Esophagus squamous epithelium (tissue), 4 donors: ENCODE results near the gene ZNF333.

Source experiments
- POLR2A ChIP-seq, 4 donors: fragments of 450-650 bp; IDR thresholded peaks; one replicate each; pipeline ENCODE4 v1.6.1; 2017; ENCODE audit warnings: antibody characterized with exemption in 4 of 4, mild to moderate bottlenecking in 4 of 4, moderate library complexity in 3 of 4
- TF ChIP-seq, protein P1 (sequence below), 6 experiments: fragments of 450-650 bp in 4 of 6; fragments of 200-600 bp in 2 of 6; sonication (generic) in 2 of 6; IDR thresholded peaks; one replicate each; pipeline ENCODE4 v1.5.1; 2016 to 2019; ENCODE audit warnings: antibody characterized with exemption in 6 of 6, mild to moderate bottlenecking in 4 of 6, moderate library complexity in 4 of 6

DNA sequence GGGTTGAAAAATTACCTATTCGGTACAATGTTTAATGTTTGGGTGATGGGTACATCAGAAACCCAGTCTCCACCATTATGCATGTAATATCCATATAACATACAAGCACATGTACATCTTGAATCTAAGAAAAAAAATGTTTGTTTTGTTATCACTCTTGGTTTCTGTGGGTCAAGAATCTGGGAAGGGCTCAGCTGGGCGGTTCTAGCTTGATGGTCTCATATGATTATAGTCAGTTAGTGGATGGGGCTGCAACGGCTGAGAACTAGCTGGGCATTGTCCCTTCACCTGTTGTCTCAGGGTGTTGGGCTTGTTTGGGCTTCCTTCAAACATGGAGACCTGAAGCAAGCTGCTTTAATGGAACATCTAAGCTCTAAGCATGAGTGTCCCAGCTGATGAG is 19.9 kb upstream of the ZNF333 start:
- no peak for TF ChIP-seq POLR2A (IDR thresholded peaks at IDR 0.05)
- TF ChIP-seq, protein P1, sequence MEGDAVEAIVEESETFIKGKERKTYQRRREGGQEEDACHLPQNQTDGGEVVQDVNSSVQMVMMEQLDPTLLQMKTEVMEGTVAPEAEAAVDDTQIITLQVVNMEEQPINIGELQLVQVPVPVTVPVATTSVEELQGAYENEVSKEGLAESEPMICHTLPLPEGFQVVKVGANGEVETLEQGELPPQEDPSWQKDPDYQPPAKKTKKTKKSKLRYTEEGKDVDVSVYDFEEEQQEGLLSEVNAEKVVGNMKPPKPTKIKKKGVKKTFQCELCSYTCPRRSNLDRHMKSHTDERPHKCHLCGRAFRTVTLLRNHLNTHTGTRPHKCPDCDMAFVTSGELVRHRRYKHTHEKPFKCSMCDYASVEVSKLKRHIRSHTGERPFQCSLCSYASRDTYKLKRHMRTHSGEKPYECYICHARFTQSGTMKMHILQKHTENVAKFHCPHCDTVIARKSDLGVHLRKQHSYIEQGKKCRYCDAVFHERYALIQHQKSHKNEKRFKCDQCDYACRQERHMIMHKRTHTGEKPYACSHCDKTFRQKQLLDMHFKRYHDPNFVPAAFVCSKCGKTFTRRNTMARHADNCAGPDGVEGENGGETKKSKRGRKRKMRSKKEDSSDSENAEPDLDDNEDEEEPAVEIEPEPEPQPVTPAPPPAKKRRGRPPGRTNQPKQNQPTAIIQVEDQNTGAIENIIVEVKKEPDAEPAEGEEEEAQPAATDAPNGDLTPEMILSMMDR (IDR thresholded peaks at IDR 0.05): no peak
